Chondrocyte (in vitro differentiated cells): ENCODE results near the gene EXOSC5. TPM values are rescaled to one million over a fixed set of nuclear protein-coding genes. Genes with fewer than 3 reads are reported as not detected.

Source experiments
- DNase-seq: peaks from one replicate; pipeline ENCODE4 v3.0.0; 2021; ENCODE audit warnings: mixed read lengths, low spot score
- H3K27ac Mint-ChIP-seq: one replicate; pipeline ENCODE4 v1.8.0; 2021; ENCODE audit warnings: mild to moderate bottlenecking, moderate library complexity, mixed read lengths; ENCODE audit not compliant: unreplicated experiment
- H3K27me3 Mint-ChIP-seq: 2 replicates; pipeline ENCODE4 v1.8.0; 2021; ENCODE audit warnings: low read depth, mixed read lengths
- H3K36me3 Mint-ChIP-seq: 2 replicates; pipeline ENCODE4 v1.8.0; 2021; ENCODE audit warnings: low read depth, mixed read lengths
- H3K4me1 Mint-ChIP-seq: 2 replicates; pipeline ENCODE4 v1.8.0; 2021; ENCODE audit warnings: low read depth, mild to moderate bottlenecking, mixed read lengths
- H3K4me3 Mint-ChIP-seq: one replicate; pipeline ENCODE4 v1.8.0; 2021; ENCODE audit warnings: mild to moderate bottlenecking, moderate library complexity, mixed read lengths; ENCODE audit not compliant: unreplicated experiment
- H3K9me3 Mint-ChIP-seq: 2 replicates; pipeline ENCODE4 v1.8.0; 2021; ENCODE audit warnings: low read depth, mixed read lengths
- CTCF ChIP-seq: fragments of 200-600 bp; sonication (generic); IDR thresholded peaks from 2 replicates; pipeline ENCODE4 v1.5.0; 2021; ENCODE audit warnings: antibody characterized with exemption, mild to moderate bottlenecking, moderate library complexity
- total RNA-seq: library from RNA; stranded (reverse); gene quantifications from 3 replicates; pipeline ENCODE4 v1.2.1, GENCODE V29; 2021

Gene EXOSC5
- total RNA-seq, 1 donor from 2014 or later, result 5.5 TPM

- no peak overlapping the region for H3K27ac Mint-ChIP-seq
- no peaks in the 10 kb centered on the region for H3K27me3 Mint-ChIP-seq
- no peaks in the 10 kb centered on the region for H3K4me1 Mint-ChIP-seq
- no peaks in the 10 kb centered on the region for H3K9me3 Mint-ChIP-seq
- H3K4me3 Mint-ChIP-seq, result no peak overlapping the region
- no peak for TF ChIP-seq CTCF
- DNase-seq, result peak; percentile 35
- H3K36me3 Mint-ChIP-seq, result peaks cover 5% of the 10 kb centered on the region
These were observed 37.3 kb upstream of the EXOSC5 start for GRCh38 chr19:41434450-41434849.

GRCh38 chr19:41433171-41433570 is 36.0 kb upstream of the EXOSC5 start:
- no peak for TF ChIP-seq CTCF
- Mint-ChIP-seq H3K9me3 (no peaks in the 10 kb centered on the region), H3K27me3 (no peaks in the 10 kb centered on the region), H3K36me3 (peaks cover 5% of the 10 kb centered on the region), H3K4me1 (no peaks in the 10 kb centered on the region), H3K27ac (no peak overlapping the region), H3K4me3 (no peak overlapping the region)
- DNase-seq, result no peak

- Mint-ChIP-seq H3K9me3 (no peaks in the 10 kb centered on the region), H3K27me3 (no peaks in the 10 kb centered on the region), H3K4me1 (peaks cover 10% of the 10 kb centered on the region), H3K4me3 (no peak overlapping the region), H3K27ac (peak overlapping the region; percentile 32), H3K36me3 (peaks cover 3% of the 10 kb centered on the region)
- TF ChIP-seq CTCF, result peak; percentile 66
- DNase-seq, result no peak
These were observed 34.5 kb upstream of the EXOSC5 start for GRCh38 chr19:41431426-41432386.

GRCh38 chr19:41430922-41431321 is 33.8 kb upstream of the EXOSC5 start:
- H3K9me3 Mint-ChIP-seq, result no peaks in the 10 kb centered on the region
- H3K27ac Mint-ChIP-seq, result no peak overlapping the region
- no peak overlapping the region for H3K4me3 Mint-ChIP-seq
- H3K4me1 Mint-ChIP-seq, result peaks cover 10% of the 10 kb centered on the region
- H3K27me3 Mint-ChIP-seq, result no peaks in the 10 kb centered on the region
- no peak for DNase-seq
- TF ChIP-seq CTCF, result no peak
- peaks cover 5% of the 10 kb centered on the region for H3K36me3 Mint-ChIP-seq

- H3K9me3 Mint-ChIP-seq, result no peaks in the 10 kb centered on the region
- H3K4me3 Mint-ChIP-seq, result no peak overlapping the region
- peaks cover 10% of the 10 kb centered on the region for H3K4me1 Mint-ChIP-seq
- no peak for DNase-seq
- no peak for TF ChIP-seq CTCF
- no peak overlapping the region for H3K27ac Mint-ChIP-seq
- no peaks in the 10 kb centered on the region for H3K27me3 Mint-ChIP-seq
- peaks cover 5% of the 10 kb centered on the region for H3K36me3 Mint-ChIP-seq
These were observed 31.3 kb upstream of the EXOSC5 start for GRCh38 chr19:41428481-41428859.
